PC-9 (cell line): Measurements from ENCODE around the gene CBL.

Experiments used
- CTCF ChIP-seq: fragments of 200-600 bp; sonication (generic); conservative IDR thresholded peaks from 2 replicates; pipeline ENCODE4 v1.6.1; 2017; ENCODE audit warnings: mixed run types, antibody characterized with exemption, mild to moderate bottlenecking, moderate library complexity
- EZH2 ChIP-seq: fragments of 200-600 bp; sonication (generic); IDR thresholded peaks from 2 replicates; pipeline ENCODE4 v1.8.0; 2017; ENCODE audit warnings: antibody characterized with exemption, low read depth

GRCh38 chr11:119329320-119329719, 123.2 kb downstream of the CBL start:
- no peak for TF ChIP-seq CTCF
- TF ChIP-seq EZH2, result no peak
